Measurements from ENCODE around the gene DIAPH1. TPM values are rescaled to one million over a fixed set of nuclear protein-coding genes. Genes with fewer than 3 reads are reported as not detected.
A peak's percentile ranks its signal among the peaks of the same experiment; 100 is the strongest.

DIAPH1 gene
- total RNA-seq, 4 donors from 2014 or later, result 55.4 to 150 (median 91.4) TPM

DNA sequence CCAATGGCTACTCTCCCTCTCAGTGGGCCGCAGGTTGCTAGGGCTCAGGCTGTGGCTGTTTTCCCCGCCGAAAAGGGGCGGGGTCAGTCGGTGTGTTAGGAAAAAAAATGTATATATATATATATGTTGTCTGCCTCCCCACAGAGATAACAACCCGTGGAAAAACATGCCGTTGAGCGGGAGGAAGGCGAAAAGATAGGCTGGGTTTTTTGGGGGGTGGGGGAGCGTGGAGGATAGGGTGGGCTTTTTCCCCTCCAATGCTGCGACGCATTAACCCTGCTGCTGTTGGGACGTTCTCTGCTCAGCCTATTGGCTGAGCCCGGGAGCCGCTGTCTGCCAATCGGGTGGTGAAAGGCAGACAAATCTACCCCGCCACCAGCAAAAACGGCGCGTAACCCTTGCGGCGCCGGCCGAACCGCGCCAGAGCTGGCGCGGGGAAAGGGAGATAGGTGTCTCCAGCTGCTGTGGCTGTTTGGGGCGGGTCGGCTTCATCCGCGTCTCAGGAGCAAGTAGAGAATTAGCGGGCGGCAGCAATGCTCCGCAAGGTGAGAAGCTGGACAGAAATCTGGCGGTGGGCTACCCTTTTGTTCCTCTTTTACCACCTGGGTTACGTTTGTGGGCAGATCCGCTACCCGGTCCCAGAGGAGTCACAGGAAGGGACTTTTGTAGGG, 134.0 kb downstream of the DIAPH1 start, which contains the start of gene PCDHGC4:
Gene PCDHGC4 (plus strand): TSS at position 390 of the 671 bp plus-strand sequence. CDS start 144 bp downstream, at position 534.
- H3K4me3 ChIP-seq, result peak within 1 kb of the TSS in 3 of 4 donors; percentile 18 to 49 (median 32)
- no peaks in the 10 kb centered on the region for H3K36me3 ChIP-seq
- intact Hi-C loops (cut with DNase I; ENCODE audit: low total_unique reads), result no loop called here
- no peak for DNase-seq
- in situ Hi-C loops (cut with MboI; ENCODE audit: low pct_ligation_motif_present in 1 of 4, low pct_unique_long_range_greater_than_20kb in 1 of 4, low sequenced_read_pairs in 3 of 4), result no loop called here
- 18% methylated on average over 39 of the region's 39 CpGs; no CpG with 5 or more reads in 1 of the 2 donors for WGBS, 2 donors (ENCODE audit: low coverage in 1 of 2)
- H3K27ac ChIP-seq, result no peak within 1 kb of the TSS
- peaks cover 7 to 34% (median 10%) of the 10 kb centered on the region in 4 donors for H3K4me1 ChIP-seq
- no peak for TF ChIP-seq POLR2A (IDR thresholded peaks at IDR 0.05)
- TF ChIP-seq EP300 (IDR thresholded peaks at IDR 0.05; ENCODE audit: low read depth), result no peak
- no peaks in the 10 kb centered on the region for H3K9me3 ChIP-seq
- peaks cover 13% of the 10 kb centered on the region for H3K27me3 ChIP-seq

DNA sequence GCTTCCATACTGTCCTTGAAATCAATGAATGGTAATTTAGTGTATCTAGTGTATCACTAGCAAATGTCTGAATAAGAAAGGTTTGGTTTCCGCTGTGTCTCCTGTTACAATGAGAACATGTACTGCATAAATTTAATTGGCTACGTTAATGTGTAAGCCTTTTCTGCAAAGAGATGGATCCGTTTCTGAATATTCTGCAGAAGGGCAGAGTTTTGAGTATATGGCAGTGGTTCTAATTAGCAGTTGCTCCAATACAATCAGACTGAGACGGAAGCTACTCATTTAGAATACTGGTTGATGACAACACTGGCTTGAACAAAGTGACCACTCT, 134.5 kb downstream of the DIAPH1 start:
- Histone ChIP-seq H3K9me3 (no peaks in the 10 kb centered on the region), H3K4me3 (peak overlapping the region in 3 of 4 donors; percentile 18 to 49 (median 32)), H3K4me1 (peaks cover 8 to 39% (median 13%) of the 10 kb centered on the region in 4 donors), H3K27me3 (peaks cover 13% of the 10 kb centered on the region), H3K27ac (no peak overlapping the region), H3K36me3 (no peaks in the 10 kb centered on the region)
- WGBS, 2 donors (ENCODE audit: low coverage in 1 of 2), result 37 to 39% methylated on average over 3 to 4 of the region's 4 CpGs
- in situ Hi-C loops (cut with MboI; ENCODE audit: low pct_ligation_motif_present in 1 of 4, low pct_unique_long_range_greater_than_20kb in 1 of 4, low sequenced_read_pairs in 3 of 4), result no loop called here
- TF ChIP-seq CTCF (IDR thresholded peaks at IDR 0.05) (no peak), POLR2AphosphoS5 (IDR thresholded peaks at IDR 0.05) (no peak), POLR2A (IDR thresholded peaks at IDR 0.05) (no peak), EP300 (IDR thresholded peaks at IDR 0.05; ENCODE audit: low read depth) (no peak)
- intact Hi-C loops (cut with DNase I; ENCODE audit: low total_unique reads), result no loop called here
- DNase-seq, result no peak

GRCh38 chr5:141483902-141484301, 134.9 kb downstream of the DIAPH1 start:
- WGBS, 2 donors (ENCODE audit: low coverage in 1 of 2), result 72% methylated on average over 3 of the region's 3 CpGs; no CpG with 5 or more reads in 1 of the 2 donors
- Histone ChIP-seq H3K36me3 (no peaks in the 10 kb centered on the region), H3K9me3 (no peaks in the 10 kb centered on the region), H3K4me1 (peaks cover 8 to 43% (median 14%) of the 10 kb centered on the region in 4 donors), H3K27ac (no peak overlapping the region), H3K27me3 (peaks cover 13% of the 10 kb centered on the region), H3K4me3 (no peak overlapping the region)
- no peak for DNase-seq
- in situ Hi-C loops (cut with MboI; ENCODE audit: low pct_ligation_motif_present in 1 of 4, low pct_unique_long_range_greater_than_20kb in 1 of 4, low sequenced_read_pairs in 3 of 4) (no loop called here), intact Hi-C loops (cut with DNase I; ENCODE audit: low total_unique reads) (no loop called here)
- no peak for TF ChIP-seq POLR2A (IDR thresholded peaks at IDR 0.05)
- no peak for TF ChIP-seq EP300 (IDR thresholded peaks at IDR 0.05; ENCODE audit: low read depth)
- TF ChIP-seq POLR2AphosphoS5 (IDR thresholded peaks at IDR 0.05), result no peak
- TF ChIP-seq CTCF (IDR thresholded peaks at IDR 0.05), result no peak

DNA sequence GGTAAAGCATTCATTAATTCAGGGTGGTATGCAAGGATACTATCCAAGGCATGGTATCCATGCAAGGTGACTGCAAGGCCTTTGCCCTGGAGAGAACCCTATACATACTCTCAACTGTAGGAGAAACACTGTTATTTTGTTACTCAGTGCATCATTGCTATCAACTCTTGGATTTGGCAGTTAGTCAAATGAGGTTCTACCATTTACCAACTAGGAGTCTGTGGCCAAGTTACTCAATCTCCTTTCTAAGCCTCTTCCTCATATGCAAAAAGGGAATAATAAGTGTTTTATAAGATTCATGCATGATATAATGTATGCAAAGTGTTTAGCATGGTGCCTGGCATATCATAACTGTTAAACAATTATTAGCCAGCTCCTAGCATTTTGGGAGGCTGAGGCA, 139.0 kb downstream of the DIAPH1 start:
- DNase-seq, result no peak
- TF ChIP-seq POLR2AphosphoS5 (IDR thresholded peaks at IDR 0.05), result no peak
- no peak for TF ChIP-seq CTCF (IDR thresholded peaks at IDR 0.05)
- TF ChIP-seq EP300 (IDR thresholded peaks at IDR 0.05; ENCODE audit: low read depth), result no peak
- no peak for TF ChIP-seq POLR2A (IDR thresholded peaks at IDR 0.05)
- Histone ChIP-seq H3K27ac (no peak overlapping the region), H3K36me3 (no peaks in the 10 kb centered on the region), H3K4me3 (no peak overlapping the region), H3K9me3 (no peaks in the 10 kb centered on the region), H3K27me3 (peaks cover 11% of the 10 kb centered on the region), H3K4me1 (peaks cover 13 to 65% (median 28%) of the 10 kb centered on the region in 4 donors)
- in situ Hi-C loops (cut with MboI; ENCODE audit: low pct_ligation_motif_present in 1 of 4, low pct_unique_long_range_greater_than_20kb in 1 of 4, low sequenced_read_pairs in 3 of 4), result no loop called here
- intact Hi-C loops (cut with DNase I; ENCODE audit: low total_unique reads), result loop anchor here (5.0 kb wide), 1 partner anchor 33 kb away; no protein-coding TSS in a partner anchor

All from transverse colon (tissue), 4 donors.